Measurements from ENCODE around the gene PTER. TPM values are rescaled to one million over a fixed set of nuclear protein-coding genes. Genes with fewer than 3 reads are reported as not detected.

The PTER gene
- total RNA-seq, 4 donors from 2014 or later = 21.0 to 31.2 (median 24.4) TPM

DNA sequence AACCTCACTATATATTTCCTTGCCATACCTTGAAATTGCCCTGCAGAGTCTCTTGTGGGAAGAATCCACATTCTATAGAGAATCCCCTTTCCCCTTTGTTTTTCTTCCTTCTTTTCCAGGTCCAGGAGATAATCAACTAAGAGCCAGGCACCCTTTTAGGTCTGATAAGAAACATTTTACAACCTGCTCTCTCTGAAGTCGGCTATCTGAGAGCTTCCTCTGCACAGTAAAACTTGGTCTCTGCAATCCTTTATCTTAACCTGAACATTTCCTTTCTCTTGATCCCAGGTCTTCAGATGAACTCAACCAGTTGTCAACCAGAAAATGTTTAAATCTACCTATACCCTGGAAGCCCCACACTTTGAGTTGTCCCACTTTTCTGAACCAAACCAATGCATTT is 19.5 kb upstream of the PTER start:
- no peaks in the 10 kb centered on the region for H3K36me3 ChIP-seq
- H3K9me3 ChIP-seq = no peaks in the 10 kb centered on the region
- no peak overlapping the region for H3K27ac ChIP-seq
- no peaks in the 10 kb centered on the region for H3K27me3 ChIP-seq
- intact Hi-C loops (cut with DNase I) = no loop called here
- no peaks in the 10 kb centered on the region for H3K4me1 ChIP-seq
- TF ChIP-seq CTCF (IDR thresholded peaks at IDR 0.05) (no peak), POLR2A (IDR thresholded peaks at IDR 0.05) (no peak)
- no peak overlapping the region for H3K4me3 ChIP-seq (replicated peaks in 1 of 3)
- DNase-seq = no peak
- WGBS, 2 donors = 43 to 58% methylated on average over 1 of the region's 1 CpG

DNA sequence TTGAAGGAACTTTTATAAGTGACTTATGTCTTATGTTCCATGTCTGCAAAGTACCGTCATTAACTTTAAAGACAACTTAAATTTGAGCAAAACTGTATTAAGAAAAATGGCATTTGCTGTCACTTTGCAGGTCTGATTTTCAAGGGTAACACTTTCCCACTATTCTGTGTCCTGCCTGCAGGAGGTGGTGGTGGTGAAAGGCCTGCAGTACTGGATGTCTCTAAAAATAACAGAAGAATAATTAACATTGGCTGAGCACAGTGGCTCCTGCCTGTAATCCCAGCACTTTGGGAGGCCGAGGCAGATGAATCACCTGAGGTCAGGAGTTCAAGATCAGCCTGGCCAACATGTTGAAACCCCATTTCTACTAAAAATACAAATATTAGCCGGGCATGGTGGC is 13.2 kb upstream of the PTER start:
- no peaks in the 10 kb centered on the region for H3K36me3 ChIP-seq
- H3K4me1 ChIP-seq = no peaks in the 10 kb centered on the region
- H3K27ac ChIP-seq = no peak overlapping the region
- 79 to 81% methylated on average over 3 of the region's 3 CpGs for WGBS, 2 donors
- DNase-seq = no peak
- H3K4me3 ChIP-seq (replicated peaks in 1 of 3) = no peak overlapping the region
- TF ChIP-seq POLR2A (IDR thresholded peaks at IDR 0.05) (no peak), CTCF (IDR thresholded peaks at IDR 0.05) (no peak)
- no peaks in the 10 kb centered on the region for H3K9me3 ChIP-seq
- intact Hi-C loops (cut with DNase I) = no loop called here
- H3K27me3 ChIP-seq = no peaks in the 10 kb centered on the region

GRCh38 chr10:16425449-16425848 is 11.4 kb upstream of the PTER start:
- Histone ChIP-seq H3K4me3 (replicated peaks in 1 of 3) (no peak overlapping the region), H3K4me1 (no peaks in the 10 kb centered on the region), H3K36me3 (no peaks in the 10 kb centered on the region), H3K27me3 (no peaks in the 10 kb centered on the region), H3K27ac (no peak overlapping the region), H3K9me3 (no peaks in the 10 kb centered on the region)
- 93 to 96% methylated on average over 3 of the region's 3 CpGs for WGBS, 2 donors
- intact Hi-C loops (cut with DNase I) = no loop called here
- no peak for DNase-seq
- TF ChIP-seq POLR2A (IDR thresholded peaks at IDR 0.05) = no peak
- TF ChIP-seq CTCF (IDR thresholded peaks at IDR 0.05) = no peak

- WGBS, 2 donors = 79 to 83% methylated on average over 6 of the region's 6 CpGs
- intact Hi-C loops (cut with DNase I) = no loop called here
- H3K36me3 ChIP-seq = no peaks in the 10 kb centered on the region
Observed at GRCh38 chr10:16429539-16429938, 7.3 kb upstream of the PTER start.

GRCh38 chr10:16436367-16436757 is 448 bp upstream of the PTER start:
- H3K9me3 ChIP-seq = no peaks in the 10 kb centered on the region
- peak; percentile 42 to 54 for DNase-seq
- H3K4me3 ChIP-seq (replicated peaks in 1 of 3) = peak overlapping the region in 2 of 3 donors; percentile 8 to 30
- peak overlapping the region in 2 of 3 donors; percentile 70 to 85 for H3K27ac ChIP-seq
- WGBS, 2 donors = 5 to 7% methylated on average over 9 of the region's 9 CpGs
- TF ChIP-seq POLR2A (IDR thresholded peaks at IDR 0.05) (no peak), CTCF (IDR thresholded peaks at IDR 0.05) (no peak)
- no peaks in the 10 kb centered on the region for H3K36me3 ChIP-seq
- intact Hi-C loops (cut with DNase I) = loop anchor here (10.0 kb wide), 1 partner anchor 48 kb away; no protein-coding TSS in a partner anchor
- no peaks in the 10 kb centered on the region for H3K27me3 ChIP-seq
- peaks cover 29 to 34% of the 10 kb centered on the region in 2 donors for H3K4me1 ChIP-seq

More at GRCh38 chr10:16429539-16429938, 7.3 kb upstream of the PTER start:
- H3K4me1 ChIP-seq = no peaks in the 10 kb centered on the region
- no peak for DNase-seq
- H3K27me3 ChIP-seq = no peaks in the 10 kb centered on the region
- H3K27ac ChIP-seq = no peak overlapping the region
- H3K4me3 ChIP-seq (replicated peaks in 1 of 3) = no peak overlapping the region
- no peaks in the 10 kb centered on the region for H3K9me3 ChIP-seq
- TF ChIP-seq CTCF (IDR thresholded peaks at IDR 0.05) (no peak), POLR2A (IDR thresholded peaks at IDR 0.05) (no peak)
